Duodenal mucosa (tissue), 2 donors: Measurements from ENCODE around the gene STIM1.
A peak's percentile ranks its signal among the peaks of the same experiment; 100 is the strongest.
"Not testable (repeated sequence)": the region's sequence is repeated elsewhere in the genome, so short reads cannot be mapped to it uniquely, and the experiment has no call there.

Experiments used
- H3K27ac ChIP-seq: one replicate; pipeline ENCODE4 v1.7.0; 2013; ENCODE audit warnings: low read depth, low read length
- H3K27me3 ChIP-seq, 2 donors: one replicate each; pipeline ENCODE4 v1.7.0; 2013; ENCODE audit warnings: low read length in 2 of 2, control low read depth in 1 of 2; ENCODE audit not compliant: insufficient read depth in 2 of 2, control insufficient read depth in 1 of 2
- H3K36me3 ChIP-seq, 2 donors: one replicate each; pipeline ENCODE4 v1.7.0; 2013; ENCODE audit warnings: low read length in 2 of 2, control low read depth in 1 of 2; ENCODE audit not compliant: insufficient read depth in 2 of 2, control insufficient read depth in 1 of 2
- H3K4me1 ChIP-seq, 2 donors: one replicate each; pipeline ENCODE4 v1.7.0; 2013; ENCODE audit warnings: low read length in 2 of 2, control low read depth in 1 of 2; ENCODE audit not compliant: insufficient read depth in 2 of 2, control insufficient read depth in 1 of 2
- H3K4me3 ChIP-seq, 2 donors: one replicate each; pipeline ENCODE4 v1.7.0; 2013; ENCODE audit warnings: low read length in 2 of 2, low read depth in 1 of 2
- H3K9ac ChIP-seq, 2 donors: one replicate each; pipeline ENCODE4 v1.7.0; 2013; ENCODE audit warnings: low read length in 2 of 2, low read depth in 1 of 2
- H3K9me3 ChIP-seq, 2 donors: one replicate each; pipeline ENCODE4 v1.7.0; 2013; ENCODE audit warnings: low read length in 2 of 2, control low read depth in 1 of 2; ENCODE audit not compliant: control insufficient read depth in 1 of 2

Gene STIM1

DNA sequence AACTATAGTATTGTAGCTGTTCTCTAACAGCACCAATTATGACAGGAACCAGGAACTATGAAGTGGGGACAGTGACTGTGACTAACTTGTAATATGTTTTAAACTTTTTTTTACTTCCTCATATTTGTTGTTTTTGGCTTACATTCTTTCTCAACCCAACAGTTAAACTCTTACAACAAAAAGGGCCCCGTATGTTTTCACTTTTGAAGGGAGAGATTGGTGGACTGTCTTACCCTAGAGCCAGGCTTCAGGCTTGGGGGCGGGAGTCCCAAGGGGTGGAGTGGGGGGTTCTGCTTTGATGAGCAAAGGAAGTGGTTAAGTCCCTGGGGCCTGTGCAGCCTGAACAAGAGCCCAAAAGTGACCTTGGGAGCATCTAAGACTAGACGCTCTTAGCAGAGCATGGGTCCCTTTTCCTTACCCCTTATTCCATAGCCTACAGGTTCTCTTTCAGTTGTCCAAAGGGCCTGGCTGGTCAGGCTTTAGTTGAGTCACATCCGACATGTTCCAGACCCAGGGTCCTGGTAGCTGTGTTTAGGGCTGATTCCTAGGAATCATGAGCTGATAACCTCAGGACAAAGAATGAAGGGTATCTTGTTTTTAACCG, 38.8 kb downstream of the STIM1 start:
- Histone ChIP-seq H3K9ac (no peak overlapping the region), H3K36me3 (no peaks in the 10 kb centered on the region), H3K4me1 (peaks cover 0 to 3% of the 10 kb centered on the region in 2 donors), H3K27ac (no peak overlapping the region), H3K27me3 (no peaks in the 10 kb centered on the region), H3K9me3 (no peaks in the 10 kb centered on the region), H3K4me3 (no peak overlapping the region)

DNA sequence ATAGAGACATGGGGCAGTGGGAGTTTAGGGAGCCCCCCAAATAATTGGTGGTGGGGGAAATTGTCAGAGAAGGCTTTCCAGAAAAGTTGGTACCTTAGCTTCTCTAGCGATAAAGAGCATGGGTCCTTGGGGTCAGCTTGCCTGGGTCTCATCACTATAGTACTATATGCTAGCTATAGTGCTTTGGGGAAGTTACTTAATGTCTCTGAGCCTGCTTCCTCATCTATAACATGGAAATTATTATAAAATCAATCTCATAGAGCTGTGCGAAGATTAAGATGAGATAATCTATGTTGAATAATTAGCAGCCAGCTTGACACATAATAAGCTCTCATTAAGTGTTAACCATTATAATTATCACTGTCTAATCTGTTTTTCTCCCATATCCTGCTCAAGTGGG, 41.2 kb downstream of the STIM1 start:
- H3K9me3 ChIP-seq, result no peaks in the 10 kb centered on the region
- peaks cover 3% of the 10 kb centered on the region in 2 donors for H3K4me1 ChIP-seq
- H3K27ac ChIP-seq, result no peak overlapping the region
- H3K27me3 ChIP-seq, result no peaks in the 10 kb centered on the region
- H3K4me3 ChIP-seq, result no peak overlapping the region
- no peaks in the 10 kb centered on the region for H3K36me3 ChIP-seq
- H3K9ac ChIP-seq, result no peak overlapping the region

DNA sequence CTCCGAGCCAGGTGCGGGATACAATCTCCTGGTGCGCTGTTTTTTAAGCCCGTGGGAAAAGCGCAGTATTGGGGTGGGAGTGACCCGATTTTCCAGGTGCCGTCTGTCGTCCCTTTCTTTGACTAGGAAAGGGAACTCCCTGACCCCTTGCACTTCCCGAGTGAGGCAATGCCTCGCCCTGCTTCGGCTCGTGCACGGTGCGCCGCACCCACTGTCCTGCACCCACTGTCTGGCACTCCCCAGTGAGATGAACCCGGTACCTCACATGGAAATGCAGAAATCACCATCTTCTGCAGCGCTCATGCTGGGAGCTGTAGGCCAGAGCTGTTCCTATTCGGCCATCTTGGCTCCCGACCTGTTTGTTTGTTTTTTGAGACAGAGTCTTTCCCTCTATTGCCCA, 44.8 kb downstream of the STIM1 start:
- H3K4me3 ChIP-seq, H3K9ac ChIP-seq, H3K27me3 ChIP-seq, H3K9me3 ChIP-seq, H3K27ac ChIP-seq, H3K36me3 ChIP-seq: not testable (repeated sequence)
- H3K4me1 ChIP-seq, result peaks cover 18 to 31% of the 10 kb centered on the region in 2 donors

DNA sequence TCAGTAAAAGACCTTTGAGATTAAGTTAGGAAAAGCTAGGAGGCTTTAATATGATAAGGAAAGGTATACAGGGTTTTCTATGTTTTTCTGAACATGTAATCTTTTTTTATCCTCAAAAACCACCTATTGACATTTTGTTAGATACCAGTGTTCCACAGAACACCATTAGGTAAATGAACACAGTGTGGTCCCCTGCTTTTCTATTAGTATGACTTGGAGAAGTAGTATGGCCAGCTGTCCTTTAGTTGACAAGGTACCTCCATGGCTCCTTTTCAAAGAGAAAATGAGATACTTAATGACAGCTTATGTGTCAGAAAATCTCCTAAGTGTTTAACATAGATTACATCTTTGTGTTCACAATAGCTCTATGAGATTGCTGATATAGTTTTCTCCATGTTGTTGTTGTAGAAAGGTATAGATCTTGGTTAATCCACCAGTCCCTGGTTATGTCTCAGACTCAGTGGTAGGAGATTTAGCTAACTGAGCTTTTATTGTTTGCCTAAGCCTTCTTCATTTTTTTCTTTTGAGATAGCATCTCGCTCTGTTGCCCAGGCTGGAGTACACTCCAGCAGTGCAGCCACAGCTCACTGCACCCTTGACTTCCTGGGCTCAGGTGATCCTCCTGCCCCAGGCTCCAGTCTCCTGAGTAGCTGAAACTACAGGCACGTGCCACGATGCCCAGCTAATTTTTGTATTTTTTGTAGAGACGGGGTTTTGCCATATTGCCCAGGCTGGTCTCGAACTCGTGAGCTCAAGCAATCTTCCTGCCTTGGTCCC, 46.0 kb downstream of the STIM1 start:
- H3K4me3 ChIP-seq, result no peak overlapping the region
- no peak overlapping the region for H3K27ac ChIP-seq
- no peaks in the 10 kb centered on the region for H3K36me3 ChIP-seq
- H3K4me1 ChIP-seq, result peaks cover 20 to 31% of the 10 kb centered on the region in 2 donors
- no peaks in the 10 kb centered on the region for H3K9me3 ChIP-seq
- no peaks in the 10 kb centered on the region for H3K27me3 ChIP-seq
- no peak overlapping the region for H3K9ac ChIP-seq

DNA sequence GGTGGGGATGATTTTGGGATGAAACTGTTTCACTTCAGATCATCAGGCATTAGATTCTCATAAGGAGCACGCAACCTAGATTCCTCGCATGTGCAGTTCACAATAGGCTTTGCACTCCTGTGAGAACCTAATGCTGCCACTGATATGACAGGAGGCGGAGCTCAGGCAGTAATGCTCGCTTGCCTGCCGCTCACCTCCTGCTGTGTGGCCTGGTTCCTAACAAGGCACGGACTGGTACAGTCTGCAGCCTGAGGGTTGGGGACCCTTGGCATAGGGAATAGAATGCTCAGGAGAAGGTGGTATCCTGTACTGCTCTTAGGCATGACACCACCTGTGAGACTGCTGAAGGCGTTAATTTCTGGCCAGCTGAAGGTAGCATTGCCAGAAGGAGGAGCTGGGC, 47.0 kb downstream of the STIM1 start:
- H3K4me1 ChIP-seq, result peaks cover 23 to 31% of the 10 kb centered on the region in 2 donors
- H3K27ac ChIP-seq, result no peak overlapping the region
- H3K9ac ChIP-seq, result no peak overlapping the region
- peak overlapping the region in 1 of 2 donors; percentile 3 for H3K4me3 ChIP-seq
- H3K27me3 ChIP-seq, result no peaks in the 10 kb centered on the region
- no peaks in the 10 kb centered on the region for H3K36me3 ChIP-seq
- H3K9me3 ChIP-seq, result no peaks in the 10 kb centered on the region

DNA sequence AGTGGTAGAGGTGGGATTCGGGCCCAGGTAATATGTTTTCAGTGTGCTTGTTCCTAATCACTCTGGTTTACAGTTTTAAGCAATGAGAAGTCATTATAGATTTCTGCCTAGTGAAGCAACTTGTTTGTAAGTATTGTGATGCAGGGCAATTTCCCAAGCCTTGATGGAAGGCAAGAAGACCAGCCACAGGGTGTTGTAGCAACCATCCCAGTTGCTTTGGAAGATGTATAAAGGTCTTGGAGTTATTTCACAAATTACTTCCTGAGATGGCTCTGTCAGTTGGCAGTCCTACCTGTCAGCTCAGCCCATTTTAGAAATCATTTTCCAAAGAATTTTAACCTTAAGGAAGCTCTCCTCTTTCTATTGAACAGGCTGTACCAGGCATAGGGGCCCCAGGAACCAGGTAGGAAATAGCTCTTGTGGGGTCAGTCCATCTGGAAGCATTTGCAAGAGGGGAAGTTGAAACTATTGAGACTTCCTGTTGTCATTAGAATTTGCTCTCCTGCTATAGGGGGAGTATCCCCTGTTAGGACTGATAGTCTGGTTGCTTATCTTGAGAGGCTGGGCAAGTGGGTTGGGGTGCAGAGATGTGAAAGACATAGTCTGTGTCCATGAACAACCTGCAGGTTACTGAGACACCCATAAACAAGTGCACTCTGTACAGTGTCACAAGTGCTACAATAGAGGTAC, 47.9 kb downstream of the STIM1 start:
- no peak overlapping the region for H3K4me3 ChIP-seq
- H3K36me3 ChIP-seq, result no peaks in the 10 kb centered on the region
- no peak overlapping the region for H3K9ac ChIP-seq
- H3K9me3 ChIP-seq, result no peaks in the 10 kb centered on the region
- H3K27me3 ChIP-seq, result no peaks in the 10 kb centered on the region
- H3K27ac ChIP-seq, result no peak overlapping the region
- H3K4me1 ChIP-seq, result peaks cover 27 to 31% of the 10 kb centered on the region in 2 donors

DNA sequence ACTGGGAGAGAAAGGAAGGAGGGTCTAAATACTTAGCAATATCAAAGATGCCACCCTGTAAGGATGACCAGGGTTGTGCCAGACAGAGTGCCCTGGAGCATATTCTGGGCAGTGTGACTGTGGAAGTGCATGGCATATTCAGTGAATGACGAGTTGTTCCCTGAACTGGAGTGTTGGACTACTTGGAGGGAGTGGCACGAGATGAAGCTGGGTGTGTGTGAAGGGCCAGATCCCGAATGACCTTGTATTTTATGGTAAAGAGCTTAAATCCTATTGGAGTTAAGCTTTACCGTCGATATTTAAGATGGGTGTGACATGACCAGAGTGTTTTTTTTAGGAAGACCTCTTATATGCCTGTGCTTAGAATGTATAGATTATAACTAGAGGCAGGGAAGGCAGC, 48.8 kb downstream of the STIM1 start:
- Histone ChIP-seq H3K9ac (no peak overlapping the region), H3K4me1 (peaks cover 27 to 31% of the 10 kb centered on the region in 2 donors), H3K9me3 (no peaks in the 10 kb centered on the region), H3K36me3 (no peaks in the 10 kb centered on the region), H3K4me3 (no peak overlapping the region), H3K27me3 (no peaks in the 10 kb centered on the region), H3K27ac (no peak overlapping the region)

DNA sequence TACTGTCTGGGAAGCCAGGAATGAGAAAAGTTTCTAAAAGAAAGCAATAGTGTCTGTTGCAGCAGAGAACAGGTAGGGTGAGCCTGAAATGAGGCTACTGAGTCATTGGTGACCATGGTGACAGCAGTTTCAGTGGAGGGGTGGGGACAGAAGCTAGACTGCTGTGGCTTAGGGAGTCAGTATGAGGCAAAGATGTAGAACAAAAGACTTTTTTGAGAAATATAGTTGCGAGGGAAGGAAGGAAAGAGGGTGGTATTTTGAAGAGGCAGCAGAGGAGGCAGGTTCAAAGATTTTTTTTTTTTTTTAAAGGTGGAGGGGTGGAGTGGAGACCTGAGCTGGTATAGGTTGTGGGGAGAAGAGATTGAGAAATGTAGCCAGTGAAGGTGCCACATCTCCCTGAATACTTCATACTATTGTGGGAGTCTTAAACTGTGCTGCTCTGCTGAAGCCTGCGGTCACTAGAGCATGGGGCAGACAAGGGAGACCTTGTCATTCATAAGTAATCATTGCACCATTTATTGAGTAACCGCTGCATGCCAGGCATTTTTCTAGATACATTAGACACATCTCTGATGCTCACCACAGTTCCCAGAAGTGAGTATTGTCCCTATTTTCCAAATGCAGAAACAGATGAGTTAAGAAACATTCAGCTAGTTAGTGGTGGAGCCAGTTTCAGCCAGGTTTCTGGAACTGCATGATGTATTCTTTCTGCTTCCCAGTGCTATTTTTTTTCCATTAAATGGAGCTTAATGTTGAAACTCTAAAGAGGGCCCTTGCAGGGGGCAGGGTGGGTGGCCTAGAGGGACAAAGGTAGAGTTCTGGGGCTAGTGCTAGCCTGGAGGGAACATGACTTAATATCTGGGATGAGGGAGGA, 49.9 kb downstream of the STIM1 start:
- Histone ChIP-seq H3K36me3 (no peaks in the 10 kb centered on the region), H3K27ac (no peak overlapping the region), H3K4me3 (no peak overlapping the region), H3K4me1 (peaks cover 27 to 31% of the 10 kb centered on the region in 2 donors), H3K9ac (no peak overlapping the region), H3K9me3 (no peaks in the 10 kb centered on the region), H3K27me3 (no peaks in the 10 kb centered on the region)

DNA sequence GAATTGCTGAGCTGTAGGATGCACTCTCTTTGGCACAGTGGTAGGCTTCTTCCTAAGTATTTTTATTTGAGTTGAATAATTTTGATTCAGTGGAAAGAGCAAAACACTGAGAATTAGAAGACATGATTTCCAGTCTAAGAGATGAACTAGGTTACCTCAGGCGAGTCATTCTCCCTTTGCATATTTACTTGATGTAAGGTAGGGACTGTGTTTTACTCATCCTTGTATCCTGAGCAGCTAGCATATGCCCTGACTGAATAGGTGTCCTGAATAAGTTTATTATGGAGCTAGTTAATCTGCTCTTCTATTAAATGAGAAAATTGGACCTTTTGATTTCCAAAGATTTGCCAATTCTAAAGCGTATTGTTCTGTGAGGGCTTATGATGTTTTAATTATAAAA, 50.7 kb downstream of the STIM1 start:
- Histone ChIP-seq H3K27me3 (no peaks in the 10 kb centered on the region), H3K4me1 (peaks cover 27 to 31% of the 10 kb centered on the region in 2 donors), H3K4me3 (no peak overlapping the region), H3K27ac (no peak overlapping the region), H3K36me3 (no peaks in the 10 kb centered on the region), H3K9me3 (no peaks in the 10 kb centered on the region), H3K9ac (no peak overlapping the region)
